Kidney capillary endothelial cell (primary cell): ENCODE data around the gene MBD3.
A peak's percentile ranks its signal among the peaks of the same experiment; 100 is the strongest.
"Not testable (repeated sequence)": the region's sequence is repeated elsewhere in the genome, so short reads cannot be mapped to it uniquely, and the experiment has no call there.

Source experiments
- DNase-seq: peaks from one replicate; pipeline ENCODE4 v3.0.0-alpha.2; 2018; ENCODE audit warnings: low spot score

Gene MBD3, protein sequence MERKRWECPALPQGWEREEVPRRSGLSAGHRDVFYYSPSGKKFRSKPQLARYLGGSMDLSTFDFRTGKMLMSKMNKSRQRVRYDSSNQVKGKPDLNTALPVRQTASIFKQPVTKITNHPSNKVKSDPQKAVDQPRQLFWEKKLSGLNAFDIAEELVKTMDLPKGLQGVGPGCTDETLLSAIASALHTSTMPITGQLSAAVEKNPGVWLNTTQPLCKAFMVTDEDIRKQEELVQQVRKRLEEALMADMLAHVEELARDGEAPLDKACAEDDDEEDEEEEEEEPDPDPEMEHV

GRCh38 chr19:1592755-1593500 is at the start of gene MBD3:
Gene MBD3 (minus strand): TSS chr19:1592865. CDS start chr19:1592631, 234 bp downstream.
- DNase-seq: peak; percentile 96

DNA sequence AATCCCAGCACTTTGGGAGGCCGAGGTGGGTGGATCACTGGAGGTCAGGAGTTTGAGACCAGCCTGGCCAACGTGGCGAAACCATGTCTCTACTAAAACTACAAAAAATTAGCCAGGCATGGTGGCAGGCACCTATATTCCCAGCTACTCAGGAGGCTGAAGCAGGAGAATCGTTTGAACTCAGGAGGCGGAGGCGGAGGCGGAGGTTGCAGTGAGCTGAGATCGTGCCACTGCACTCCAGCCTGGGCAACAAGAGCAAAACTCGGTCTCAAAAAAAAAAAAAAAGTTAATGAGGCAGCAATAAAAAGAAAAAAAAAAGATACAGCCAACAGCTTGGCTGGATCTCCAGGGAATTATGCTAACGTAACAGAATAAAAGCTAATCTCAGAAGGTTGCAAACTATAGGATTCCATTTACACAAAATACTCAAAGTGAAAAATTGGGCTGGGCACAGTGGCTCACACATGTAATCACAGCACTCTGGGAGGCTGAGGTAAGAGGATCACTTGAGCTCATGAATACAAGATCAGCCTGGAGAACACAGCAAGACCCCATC is 48.3 kb upstream of the MBD3 start:
- DNase-seq: not testable (repeated sequence)

GRCh38 chr19:1636325-1637236 is 43.9 kb upstream of the MBD3 start:
- DNase-seq: no peak

DNA sequence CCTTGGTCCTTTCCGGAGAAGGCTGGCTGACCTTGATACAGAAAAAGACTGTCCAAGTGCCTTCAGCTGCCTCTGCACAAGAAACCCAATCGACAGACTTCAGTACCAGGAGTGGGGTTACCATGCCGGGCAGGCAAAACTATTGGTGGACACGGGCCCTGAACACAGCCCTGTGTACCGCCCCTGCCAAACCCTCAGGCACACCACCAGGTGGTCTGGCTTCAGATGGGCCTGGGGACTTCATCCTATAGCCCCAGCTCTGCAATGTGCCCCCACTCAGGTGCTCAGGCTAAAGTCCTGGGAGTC is 42.2 kb upstream of the MBD3 start:
- no peak for DNase-seq

GRCh38 chr19:1634242-1634937 is 41.7 kb upstream of the MBD3 start:
- no peak for DNase-seq

- no peak for DNase-seq
Measured at GRCh38 chr19:1633269-1633826, 40.7 kb upstream of the MBD3 start.

- no peak for DNase-seq
Measured at GRCh38 chr19:1632462-1633268, 40.0 kb upstream of the MBD3 start.

GRCh38 chr19:1631557-1632100 is 39.0 kb upstream of the MBD3 start:
- no peak for DNase-seq

- DNase-seq: no peak
Measured at GRCh38 chr19:1630811-1631210, 38.1 kb upstream of the MBD3 start.

DNA sequence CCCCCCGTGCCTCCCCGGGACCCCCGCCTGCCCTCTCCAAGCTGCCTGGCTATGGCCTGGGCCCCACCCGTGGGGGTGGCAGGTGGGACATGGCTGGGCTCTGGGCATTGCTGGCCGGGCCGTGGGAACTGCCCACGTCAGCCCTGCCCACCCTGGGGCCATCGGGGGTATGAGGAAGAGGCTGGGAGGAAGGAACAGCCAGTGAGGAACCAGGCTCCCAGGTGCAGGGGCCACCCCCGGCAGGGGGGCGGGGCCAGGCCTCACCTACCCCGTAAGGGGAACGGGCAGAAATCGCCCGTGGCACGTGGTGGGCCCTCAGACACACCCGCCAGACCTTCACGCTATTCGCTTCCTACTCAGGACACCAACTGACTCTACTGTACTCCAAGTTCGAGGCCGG is 37.3 kb upstream of the MBD3 start:
- no peak for DNase-seq

DNA sequence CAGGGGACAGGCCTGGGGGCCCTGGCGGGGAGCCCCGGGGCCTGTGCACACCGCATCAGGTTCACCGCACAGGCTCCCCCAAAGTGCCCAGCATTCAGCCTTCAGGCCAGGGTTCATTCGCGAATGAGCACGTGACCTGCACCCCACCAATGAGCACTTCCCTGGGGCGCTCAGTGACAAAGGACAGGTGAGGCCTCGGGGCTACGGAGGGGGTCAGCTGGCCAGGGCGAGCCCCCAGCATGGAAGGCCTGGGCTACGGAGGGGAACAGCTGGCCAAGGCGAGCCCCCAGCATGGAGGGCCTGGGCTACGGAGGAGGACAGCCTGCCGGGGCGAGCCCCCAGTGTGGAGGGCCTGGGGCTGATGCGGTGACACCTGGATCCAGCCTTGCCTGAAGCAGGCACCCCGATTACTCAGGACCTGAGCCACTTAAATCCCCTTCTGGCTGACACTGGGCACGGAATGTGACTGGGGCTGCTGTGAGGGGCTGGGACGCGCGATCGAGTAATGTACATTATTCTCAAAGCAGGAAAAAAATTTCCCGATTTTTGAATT is 36.7 kb upstream of the MBD3 start:
- DNase-seq: no peak

DNA sequence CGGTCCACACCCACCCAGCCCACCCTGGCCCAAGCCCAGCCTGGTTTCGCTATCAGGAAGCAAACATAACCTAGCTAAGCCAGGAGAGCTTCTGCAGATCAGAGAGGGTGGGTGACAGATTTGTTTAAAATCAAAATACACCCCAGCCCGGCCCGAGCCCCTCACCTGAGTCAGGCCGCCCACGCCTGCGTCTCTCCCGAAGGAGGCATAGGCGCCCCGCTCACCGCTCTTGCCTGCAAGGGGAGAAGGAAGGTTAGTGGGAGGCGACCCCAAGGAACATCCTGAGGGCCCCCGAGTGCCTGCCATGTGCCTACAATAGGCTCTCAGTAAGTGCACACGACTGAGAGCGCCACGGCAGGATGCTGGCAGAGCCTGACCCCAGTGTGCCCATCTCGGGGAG is 34.5 kb upstream of the MBD3 start:
- DNase-seq: no peak

GRCh38 chr19:1626417-1627010 is 33.8 kb upstream of the MBD3 start:
- no peak for DNase-seq

GRCh38 chr19:1624458-1624857 is 31.8 kb upstream of the MBD3 start:
- DNase-seq: peak; percentile 86

GRCh38 chr19:1622541-1622940 is 29.9 kb upstream of the MBD3 start:
- no peak for DNase-seq

DNA sequence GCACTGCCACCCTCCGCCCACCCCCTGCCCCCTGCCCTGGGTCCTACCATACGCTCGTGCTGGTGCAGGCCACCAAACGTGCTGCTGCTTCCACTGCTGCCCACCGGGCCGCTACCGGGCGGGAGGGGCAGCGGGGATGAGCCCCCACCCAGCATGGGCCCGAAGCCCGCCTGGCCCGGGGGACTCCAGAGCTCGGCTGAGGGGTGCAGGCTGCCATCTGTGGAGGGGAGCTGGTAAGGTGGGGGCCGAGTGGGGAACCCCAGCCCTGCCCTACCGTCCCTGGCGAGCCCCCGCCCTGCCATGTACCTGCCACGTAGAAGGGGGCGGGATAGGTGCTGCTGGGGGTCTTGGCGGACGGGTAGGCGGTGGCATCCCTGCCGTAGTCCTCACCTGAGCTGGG is 29.3 kb upstream of the MBD3 start:
- no peak for DNase-seq

GRCh38 chr19:1621574-1621973 is 28.9 kb upstream of the MBD3 start:
- DNase-seq: no peak

DNA sequence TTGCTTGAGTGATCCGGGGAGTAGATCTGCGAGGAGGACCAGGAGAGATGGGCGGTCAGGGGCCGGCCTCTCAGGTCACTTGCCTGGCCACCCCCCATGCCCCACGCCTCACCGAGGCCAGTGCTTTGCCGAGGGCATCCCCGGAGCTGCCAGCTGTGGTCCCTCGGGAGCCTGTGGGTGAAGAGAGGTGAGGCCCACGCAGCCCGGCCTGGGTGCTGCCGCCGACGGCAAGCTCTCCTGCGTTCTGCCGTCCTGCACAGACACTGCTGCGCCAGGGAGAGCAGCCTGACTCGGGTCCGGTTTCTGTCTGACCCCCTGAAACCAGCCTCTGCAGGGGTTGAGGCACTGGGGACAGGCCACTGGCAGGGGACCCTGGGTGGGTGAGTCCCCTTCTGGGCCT is 28.4 kb upstream of the MBD3 start:
- DNase-seq: no peak

- no peak for DNase-seq
Measured at GRCh38 chr19:1620502-1620901, 27.8 kb upstream of the MBD3 start.

DNA sequence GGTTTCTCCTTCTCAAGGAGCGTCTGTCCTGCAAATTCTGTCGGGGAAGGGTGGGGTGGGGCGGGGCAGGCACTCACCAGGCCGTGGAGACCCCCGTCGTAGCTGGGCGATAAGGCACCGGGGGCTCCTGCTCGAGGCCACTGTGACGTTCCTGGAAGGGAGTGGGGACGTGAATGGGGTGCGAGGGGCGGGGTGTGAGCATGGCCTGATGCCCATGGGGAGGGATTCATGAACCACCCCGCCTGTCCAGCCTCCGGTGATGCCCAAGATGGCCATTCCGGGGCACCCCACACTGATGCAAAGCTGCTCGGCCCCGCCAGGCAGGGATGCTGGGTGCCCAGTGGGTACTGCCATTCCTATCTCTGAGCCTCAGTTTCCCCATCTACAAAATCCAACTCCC is 27.0 kb upstream of the MBD3 start:
- no peak for DNase-seq
